HG03558 (cell line): ENCODE measurements around the gene NHLH2.

Source experiments
- ATAC-seq: cut with Tn5 transposase; IDR thresholded peaks from one replicate; pipeline ENCODE4 v1.9.1; 2021; ENCODE audit warnings: moderate number of reproducible peaks; ENCODE audit not compliant: unreplicated experiment; ENCODE audit errors: extremely low read depth

NHLH2 gene

GRCh38 chr1:115840605-115841460, at the start of gene NHLH2:
NHLH2 (minus strand) TSS chr1:115841126; CDS start chr1:115838372, 2,754 bp downstream.
- ATAC-seq = no peak

DNA sequence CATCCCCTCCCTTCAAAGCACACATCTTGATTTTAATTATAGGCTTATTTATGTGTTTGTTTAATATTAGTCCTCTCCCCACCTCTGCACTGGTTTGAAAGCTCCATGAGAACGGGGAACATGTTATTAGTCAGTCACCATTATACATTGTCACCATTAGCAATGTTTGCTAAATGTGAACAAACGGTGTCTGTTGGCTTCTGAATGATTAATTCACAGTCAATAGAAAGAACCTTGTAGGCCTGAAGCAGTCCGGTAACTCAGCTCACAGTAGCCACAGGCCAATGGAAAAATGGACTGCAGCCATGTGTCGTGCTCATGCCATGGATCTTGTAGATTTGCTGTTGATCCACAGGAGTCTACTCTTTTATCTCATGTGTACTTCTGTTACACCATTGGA, 49.7 kb upstream of the NHLH2 start:
- ATAC-seq = no peak

DNA sequence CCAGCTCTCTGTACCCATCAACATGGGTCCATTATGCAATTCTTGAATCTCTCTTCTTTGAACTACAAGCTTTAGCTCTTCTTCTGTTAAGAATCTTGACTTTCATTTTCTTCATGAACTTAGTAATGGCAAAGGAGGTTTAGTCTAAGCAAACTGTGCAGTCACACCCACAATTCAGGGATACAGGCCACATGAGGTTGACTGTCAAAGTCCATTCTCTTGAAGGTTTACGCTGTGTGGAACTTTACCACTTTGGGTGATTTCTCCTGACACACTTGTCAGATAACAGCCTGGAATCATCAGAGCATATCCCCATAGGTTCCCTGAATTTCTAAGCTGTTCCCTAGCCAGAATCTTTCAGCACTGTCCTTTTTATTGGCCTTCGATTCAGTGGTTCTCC, 48.0 kb upstream of the NHLH2 start:
- no peak for ATAC-seq

- no peak for ATAC-seq
Observed at GRCh38 chr1:115882913-115883902, 42.3 kb upstream of the NHLH2 start.

DNA sequence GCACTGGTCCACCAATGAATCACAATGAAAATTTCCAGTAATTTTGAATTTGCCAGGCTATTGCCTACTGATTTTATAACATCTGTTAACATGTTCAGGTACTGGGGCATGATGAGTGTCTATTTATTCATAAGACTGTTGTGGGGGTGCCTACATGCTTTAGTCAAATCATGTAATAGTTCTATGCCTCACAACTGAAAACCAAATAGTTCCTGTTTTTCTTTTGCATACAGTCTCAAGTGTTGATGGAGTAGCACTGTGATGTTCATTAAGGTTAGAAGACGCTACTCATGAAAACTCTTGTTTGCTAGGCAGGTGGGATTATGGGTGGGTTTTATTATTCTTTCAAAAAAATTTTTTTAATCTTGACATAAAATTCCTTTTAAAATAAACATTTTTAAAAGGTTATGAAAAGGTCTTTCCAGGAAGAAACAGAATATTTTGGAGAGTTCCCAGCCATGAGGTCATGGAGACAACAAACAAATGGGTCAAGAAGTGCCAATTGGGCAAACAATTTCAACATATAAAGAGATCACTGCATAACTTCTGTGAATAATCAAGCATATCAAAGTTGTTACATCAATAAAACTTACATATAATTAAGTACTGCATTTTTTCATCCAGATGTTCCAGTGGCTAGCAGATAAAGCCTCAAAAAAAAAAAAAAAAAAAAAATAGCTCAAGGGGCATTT, 40.2 kb upstream of the NHLH2 start:
- ATAC-seq = no peak

DNA sequence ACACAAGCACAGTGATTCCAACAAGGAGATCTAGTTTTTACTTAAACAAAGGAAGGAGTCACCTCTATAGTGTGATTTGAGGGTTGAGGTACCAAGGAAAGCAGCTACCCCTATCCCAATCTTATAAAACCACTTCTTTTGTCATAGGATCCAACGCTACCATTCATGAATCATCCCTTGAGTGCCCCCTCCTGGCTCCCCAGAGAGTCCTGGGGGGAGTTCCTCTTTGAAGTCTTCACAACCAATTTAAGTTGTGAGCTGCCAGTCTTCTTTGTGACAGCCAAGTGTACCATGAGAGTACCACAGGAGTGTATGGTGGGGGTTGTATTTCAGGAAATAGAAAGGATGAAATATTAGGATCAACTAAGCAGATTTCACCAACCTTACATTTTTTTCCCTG, 39.1 kb upstream of the NHLH2 start:
- ATAC-seq = no peak

- no peak for ATAC-seq
Observed at GRCh38 chr1:115877511-115877910, 36.6 kb upstream of the NHLH2 start.

GRCh38 chr1:115874904-115875303, 34.0 kb upstream of the NHLH2 start:
- ATAC-seq = no peak

- ATAC-seq = no peak
Observed at GRCh38 chr1:115874497-115874896, 33.6 kb upstream of the NHLH2 start.

DNA sequence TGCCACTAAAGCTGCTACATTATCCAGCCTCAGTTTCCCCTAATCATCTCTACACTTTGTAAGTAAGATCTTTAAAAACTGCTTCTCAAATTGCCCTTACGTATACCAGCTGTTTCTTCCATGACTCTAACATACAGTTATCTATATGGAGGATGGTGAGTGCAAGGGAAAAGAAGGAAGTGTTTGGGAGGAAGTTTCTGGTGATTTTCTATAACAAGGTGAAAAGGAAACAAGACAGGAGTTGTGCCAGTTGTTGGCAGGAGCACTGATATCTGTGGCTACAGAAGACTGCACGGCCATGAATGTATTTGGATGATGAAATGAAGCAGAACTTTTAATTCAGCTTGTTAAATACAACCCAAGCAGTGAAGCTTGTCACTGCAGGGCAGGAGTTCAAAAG, 32.3 kb upstream of the NHLH2 start:
- no peak for ATAC-seq

DNA sequence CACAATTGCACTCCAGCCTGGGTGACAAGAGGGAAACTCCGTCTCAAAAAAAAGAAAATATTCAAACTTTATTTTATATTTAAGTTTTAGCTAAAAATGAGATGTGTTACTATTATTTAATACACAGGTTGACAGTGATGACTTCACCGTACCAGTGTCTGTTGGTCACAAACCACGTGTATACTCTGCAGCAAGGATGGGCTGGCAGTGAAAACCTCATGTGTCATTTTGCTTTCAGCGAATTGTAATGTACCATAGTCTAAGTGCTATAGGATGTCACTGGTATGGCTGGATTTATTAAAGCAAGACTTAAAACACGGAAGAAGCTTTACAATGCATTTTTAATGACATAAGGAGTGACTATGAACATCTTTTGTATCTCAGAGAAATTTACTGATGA, 28.1 kb upstream of the NHLH2 start:
- no peak for ATAC-seq

DNA sequence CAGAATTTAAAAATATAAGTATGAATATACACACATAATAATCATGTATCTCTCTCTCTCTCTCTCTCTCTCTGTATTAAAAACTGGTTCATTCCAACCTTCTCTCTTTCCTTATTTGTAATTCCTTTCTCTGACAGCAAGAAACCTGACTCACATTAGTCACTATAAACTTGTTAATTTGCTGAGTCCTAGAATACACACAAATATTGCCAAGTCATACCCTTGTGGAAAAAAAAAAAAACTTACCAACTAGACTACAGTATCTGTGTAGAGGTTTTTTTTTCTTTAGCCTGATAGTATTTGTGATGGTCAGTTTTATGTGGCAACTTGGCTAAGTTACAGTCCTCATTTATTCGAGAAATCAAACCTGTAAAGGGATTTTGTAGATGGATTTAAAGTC, 26.3 kb upstream of the NHLH2 start:
- no peak for ATAC-seq

GRCh38 chr1:115865704-115866380, 24.9 kb upstream of the NHLH2 start:
- ATAC-seq = no peak

DNA sequence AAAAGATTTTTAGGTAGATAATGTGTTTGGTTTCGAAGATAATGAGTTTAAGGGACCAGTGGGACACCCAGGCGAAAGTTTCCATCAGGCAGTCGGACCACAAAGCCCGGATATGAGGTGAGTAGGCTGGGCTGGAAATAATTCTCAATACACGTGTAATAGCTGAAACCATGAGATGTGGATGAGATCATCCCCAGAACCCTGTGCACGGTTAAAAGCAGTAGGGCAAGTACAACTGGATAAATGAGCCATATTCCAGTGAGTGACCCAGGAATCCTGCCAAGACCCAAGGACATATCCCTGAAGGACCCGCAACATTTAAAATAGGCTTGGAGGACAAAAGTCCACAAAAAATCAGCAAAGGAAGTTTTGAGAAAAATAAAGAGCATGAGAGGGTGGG, 21.5 kb upstream of the NHLH2 start:
- no peak for ATAC-seq

GRCh38 chr1:115854005-115854404, 13.1 kb upstream of the NHLH2 start:
- ATAC-seq = no peak

DNA sequence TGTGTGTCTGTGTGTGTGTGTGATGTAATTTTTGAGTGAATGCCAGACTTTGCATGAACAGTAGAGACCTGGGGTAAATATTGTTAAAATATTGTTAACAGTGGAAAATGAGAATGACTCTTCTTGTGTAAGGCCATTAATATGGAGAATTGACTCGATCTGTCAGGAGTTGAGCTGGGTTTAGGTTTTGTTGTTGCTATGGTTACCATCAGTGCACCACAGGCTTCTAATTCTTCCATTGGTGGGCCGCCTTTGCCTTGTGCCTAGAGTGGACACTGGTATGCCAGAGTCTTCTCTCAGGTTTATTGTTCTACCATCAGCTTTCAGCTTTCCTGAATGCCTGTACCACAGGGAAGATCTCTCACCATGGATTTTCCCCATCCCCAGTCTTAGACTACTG, 10.0 kb upstream of the NHLH2 start:
- ATAC-seq = no peak

- ATAC-seq = no peak
Observed at GRCh38 chr1:115847787-115848186, 6.9 kb upstream of the NHLH2 start.

GRCh38 chr1:115842948-115843347, 2.0 kb upstream of the NHLH2 start:
- no peak for ATAC-seq

DNA sequence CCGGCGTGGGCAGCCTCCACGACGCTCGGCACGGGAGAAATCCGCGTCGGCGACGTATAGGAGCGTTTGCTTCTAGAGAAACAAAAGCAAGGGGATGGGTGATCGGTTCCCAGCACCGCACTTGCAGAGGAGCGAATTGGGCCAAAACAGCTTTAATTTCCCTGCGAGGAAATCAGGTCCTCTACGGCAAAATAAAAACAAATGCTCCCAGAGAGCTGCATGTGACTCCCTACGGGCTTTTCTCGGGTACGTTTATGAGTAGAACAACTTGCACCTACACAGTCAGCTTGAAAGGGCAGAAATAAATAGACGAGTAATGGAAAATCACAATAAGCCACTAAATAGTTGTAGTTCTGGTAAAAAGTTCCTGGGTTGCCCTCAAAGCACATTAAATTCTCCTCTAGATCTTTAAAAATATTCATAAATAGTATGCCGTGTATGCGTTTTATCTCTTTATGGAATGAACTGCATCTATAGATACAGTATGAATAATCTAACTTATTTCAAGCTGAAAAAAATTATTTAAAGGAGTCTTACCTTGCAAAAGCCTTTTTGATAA, 1.2 kb downstream of the NHLH2 start:
- ATAC-seq = no peak
